GM18909 (cell line): ENCODE data around the gene KBTBD8.

Experiments used
- ATAC-seq: cut with Tn5 transposase; IDR thresholded peaks from one replicate; pipeline ENCODE4 v1.9.1; 2021; ENCODE audit warnings: mild to moderate bottlenecking; ENCODE audit not compliant: unreplicated experiment, poor library complexity

The KBTBD8 gene

GRCh38 chr3:66998113-66998903 is at the start of gene KBTBD8:
KBTBD8 (plus strand) TSS chr3:66998307; CDS start chr3:66998356, 49 bp downstream.
- peak; percentile 96 for ATAC-seq

GRCh38 chr3:66948838-66949237 is 49.3 kb upstream of the KBTBD8 start:
- ATAC-seq, result no peak

DNA sequence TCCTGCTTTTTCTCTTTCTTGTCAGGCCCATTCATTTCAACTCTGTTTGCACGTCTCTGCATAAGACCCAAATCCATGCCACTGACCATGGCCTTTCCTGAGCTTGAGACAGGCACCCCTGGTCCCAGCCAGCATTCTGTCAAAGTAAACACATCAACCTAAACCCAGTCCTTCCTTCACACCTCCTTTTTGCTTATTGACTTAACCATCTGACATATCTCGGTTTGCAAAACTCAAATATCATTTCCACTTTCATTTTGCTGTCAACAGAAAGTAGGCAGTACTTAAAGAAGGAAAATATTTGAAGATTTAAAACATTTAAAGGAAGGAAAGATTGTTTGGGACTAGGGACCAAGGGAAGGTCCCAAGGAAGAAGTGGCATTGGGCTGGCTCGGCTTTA is 48.2 kb upstream of the KBTBD8 start:
- ATAC-seq, result no peak

DNA sequence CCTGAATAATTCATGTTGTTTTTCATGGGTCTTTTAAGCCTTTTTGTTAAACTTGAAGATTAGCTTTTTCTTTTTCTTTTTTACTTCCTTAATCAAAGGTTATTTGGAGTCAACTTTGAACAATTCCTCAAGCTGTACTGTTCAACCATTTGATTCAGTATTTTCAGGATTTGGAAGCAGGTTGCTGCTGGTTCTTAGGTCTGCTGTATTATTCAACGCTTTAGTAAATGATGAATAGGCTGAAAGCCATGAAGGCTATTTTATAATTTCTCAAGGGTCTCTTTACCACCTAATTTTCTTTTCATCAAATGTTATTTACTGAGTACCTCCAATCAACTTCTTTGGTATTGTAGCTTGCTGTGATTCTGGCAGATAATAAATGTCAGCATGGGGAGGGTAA is 45.8 kb upstream of the KBTBD8 start:
- no peak for ATAC-seq

GRCh38 chr3:66953934-66954445 is 44.1 kb upstream of the KBTBD8 start:
- ATAC-seq, result no peak

DNA sequence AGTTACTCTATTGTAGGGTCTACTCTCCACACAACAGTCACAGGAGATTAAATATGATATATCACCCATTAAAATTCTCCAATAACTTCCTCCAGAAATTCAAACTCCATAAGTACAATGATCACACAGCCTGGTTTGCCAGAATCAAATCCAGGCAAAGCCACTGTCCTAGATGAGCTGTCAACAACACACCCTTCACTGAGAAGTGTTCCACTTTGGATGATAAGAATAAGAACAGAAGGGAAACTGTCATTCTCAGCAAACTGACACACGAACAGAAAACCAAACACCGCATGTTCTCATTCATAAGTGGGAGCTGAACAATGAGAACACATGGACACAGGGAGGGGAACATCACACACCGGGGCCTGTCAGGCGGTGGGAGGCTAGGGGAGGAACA is 41.4 kb upstream of the KBTBD8 start:
- ATAC-seq, result no peak

GRCh38 chr3:66957367-66957766 is 40.7 kb upstream of the KBTBD8 start:
- no peak for ATAC-seq

DNA sequence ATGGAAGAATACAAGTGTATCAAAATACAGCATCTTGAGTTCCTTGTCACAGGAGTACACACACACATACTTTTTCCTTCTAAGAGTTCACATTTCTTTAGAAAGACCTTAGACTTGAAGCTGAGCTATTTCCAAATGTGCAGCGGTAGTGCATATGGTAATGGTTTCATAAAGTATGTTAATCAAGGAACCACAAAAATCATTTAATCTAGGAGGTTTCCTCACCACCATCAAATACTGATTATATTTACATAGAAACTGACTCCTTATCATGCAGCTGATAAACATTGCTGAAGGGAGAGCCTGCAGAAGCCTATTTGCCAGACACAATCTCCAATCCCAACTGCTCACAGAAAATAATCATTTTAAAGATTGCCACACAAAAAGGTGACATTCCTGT is 40.0 kb upstream of the KBTBD8 start:
- ATAC-seq, result no peak

DNA sequence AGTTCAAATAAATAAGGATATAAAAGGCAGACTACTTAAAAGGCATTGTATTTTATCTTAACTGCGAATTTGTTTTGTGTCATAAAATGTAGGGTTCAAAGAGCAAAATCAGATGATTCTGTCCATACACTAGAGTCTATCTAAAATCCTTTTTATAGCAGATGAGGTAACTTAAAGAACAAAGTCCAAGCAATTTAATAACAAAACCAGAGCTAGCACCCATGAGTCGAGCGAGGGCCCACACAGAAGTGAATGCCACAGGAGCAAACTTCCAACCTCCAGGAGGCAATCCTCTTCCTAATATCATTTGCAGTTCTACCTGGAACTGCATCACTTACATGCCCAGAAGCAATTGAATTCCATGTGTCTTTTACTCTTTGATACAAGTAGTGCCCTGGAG is 35.4 kb upstream of the KBTBD8 start:
- ATAC-seq, result no peak

DNA sequence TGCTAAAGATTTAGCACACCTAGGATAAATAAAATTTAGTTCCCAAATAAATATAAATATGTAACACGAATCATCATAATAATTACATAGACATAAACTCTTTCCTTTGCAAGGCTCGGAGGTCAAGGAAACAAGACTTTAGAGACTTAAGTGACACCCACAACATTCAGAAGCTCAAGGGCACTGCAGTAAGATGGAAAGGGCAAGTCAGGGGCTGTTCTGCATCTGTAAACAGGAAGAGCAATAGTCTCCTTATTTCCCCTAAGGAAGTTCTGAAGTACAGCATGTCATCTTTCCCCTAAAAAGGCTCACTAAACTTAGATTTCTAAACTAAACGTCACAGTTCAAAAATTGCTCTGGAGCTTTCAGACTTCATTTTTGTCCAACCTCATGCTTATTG is 26.9 kb upstream of the KBTBD8 start:
- ATAC-seq, result no peak

DNA sequence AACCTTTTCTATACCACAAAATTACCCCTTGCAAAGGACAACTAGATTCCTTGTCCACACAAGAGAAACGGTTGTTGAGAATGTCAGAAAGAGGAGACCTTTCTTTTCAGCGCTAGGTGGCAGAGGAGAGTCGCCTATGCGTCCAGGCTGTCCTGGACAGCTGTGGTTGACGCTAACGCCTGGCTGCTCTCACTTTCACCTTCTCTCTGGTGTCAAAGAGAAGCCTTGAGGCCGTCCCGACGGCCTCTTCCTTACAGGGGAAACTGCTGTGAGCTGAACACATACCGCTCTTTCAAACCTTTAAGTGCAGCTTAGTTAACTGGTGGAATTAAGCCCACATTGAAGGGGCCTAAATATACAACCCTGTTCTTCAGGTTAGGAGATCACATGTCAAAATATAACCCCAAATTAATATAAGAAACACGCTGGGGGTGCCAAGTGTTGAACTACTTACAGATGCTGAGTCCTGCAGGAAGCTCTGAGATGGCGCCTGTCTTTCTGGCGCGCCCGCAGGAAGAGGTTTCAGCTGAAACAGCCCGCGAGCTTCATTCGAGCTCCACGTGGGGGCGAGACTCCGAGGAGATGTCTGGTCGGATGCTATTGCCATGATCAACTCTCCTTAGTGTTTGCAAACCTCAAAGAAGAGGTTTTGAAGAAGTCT is 26.1 kb upstream of the KBTBD8 start:
- peak; percentile 100 for ATAC-seq

DNA sequence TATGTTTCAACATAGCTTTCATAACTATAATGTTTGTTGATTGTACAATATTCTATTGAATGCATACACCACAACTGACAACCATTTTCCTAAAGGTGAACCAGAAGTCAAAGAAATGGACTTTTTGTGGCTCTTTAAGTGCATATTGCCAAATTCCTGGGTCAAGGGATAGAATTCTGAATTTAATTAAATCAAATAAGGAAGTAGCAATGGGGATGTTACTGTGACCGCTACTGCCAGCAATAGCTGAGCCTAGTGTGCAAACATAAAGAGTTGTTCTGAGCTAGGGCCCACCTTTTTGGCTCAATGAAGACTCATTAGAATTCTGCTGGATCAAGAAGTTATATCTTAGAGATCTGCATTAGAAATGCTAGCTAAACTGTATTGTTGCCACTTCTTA is 17.3 kb upstream of the KBTBD8 start:
- ATAC-seq, result no peak

DNA sequence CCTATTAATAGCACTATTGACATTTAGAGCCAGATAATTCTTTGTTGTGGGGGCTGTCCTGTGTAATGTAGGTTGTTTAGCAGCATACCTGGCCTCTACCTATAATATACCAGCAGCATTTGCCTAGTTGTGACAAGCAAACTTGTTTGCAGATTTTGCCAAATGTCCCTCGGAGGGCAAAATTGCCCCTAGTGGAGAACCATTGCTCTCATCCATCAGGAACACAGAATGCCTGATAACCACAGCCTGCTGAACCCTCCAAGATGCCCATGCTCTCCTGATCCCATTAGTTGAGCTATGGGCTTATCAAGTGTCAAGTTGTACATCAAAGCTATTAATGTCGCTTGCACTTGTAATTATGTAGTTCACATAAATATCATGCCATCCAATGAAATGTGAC is 15.0 kb upstream of the KBTBD8 start:
- ATAC-seq, result no peak

GRCh38 chr3:66985336-66985920 is 12.7 kb upstream of the KBTBD8 start:
- no peak for ATAC-seq

- ATAC-seq, result no peak
Observed at GRCh38 chr3:66986406-66986805, 11.7 kb upstream of the KBTBD8 start.

DNA sequence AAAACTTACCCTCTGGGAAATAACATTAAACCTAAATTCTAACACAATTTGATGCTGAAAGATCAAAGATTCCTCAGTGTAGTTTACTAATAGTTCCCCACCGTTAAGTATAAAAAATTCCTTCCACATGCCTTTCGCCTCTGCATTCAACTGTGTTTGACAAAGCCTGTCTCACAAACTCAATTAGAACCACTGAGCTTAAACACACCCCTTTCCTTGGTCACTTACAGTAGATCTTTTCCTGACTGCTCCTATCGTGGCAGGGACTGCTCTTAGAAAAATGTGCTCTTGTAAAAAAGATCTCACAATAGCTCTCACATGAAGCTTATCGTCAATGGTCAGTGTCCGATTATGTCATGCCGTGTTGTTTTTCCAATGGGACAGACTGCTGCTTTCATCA is 8.9 kb upstream of the KBTBD8 start:
- no peak for ATAC-seq

- ATAC-seq, result peak; percentile 79
Observed at GRCh38 chr3:66989860-66990696, 8.0 kb upstream of the KBTBD8 start.

DNA sequence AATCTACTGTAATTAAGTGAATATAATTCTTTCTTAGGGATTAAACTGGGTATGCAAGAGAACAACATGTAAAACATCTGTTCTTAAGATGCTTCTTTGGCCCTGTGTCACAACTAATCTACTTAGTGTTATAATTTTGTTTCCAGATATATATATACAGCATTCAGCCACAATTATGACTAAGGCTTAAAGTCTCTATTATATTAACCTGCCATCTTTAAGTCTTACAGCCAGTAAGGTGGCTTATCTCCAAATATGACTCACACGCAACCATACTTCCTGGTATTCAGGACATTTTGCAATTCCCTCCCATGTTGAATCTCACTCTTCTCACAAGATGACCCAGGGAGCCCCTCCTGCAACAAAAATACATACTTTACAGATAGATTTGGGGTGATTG is 6.6 kb upstream of the KBTBD8 start:
- no peak for ATAC-seq

DNA sequence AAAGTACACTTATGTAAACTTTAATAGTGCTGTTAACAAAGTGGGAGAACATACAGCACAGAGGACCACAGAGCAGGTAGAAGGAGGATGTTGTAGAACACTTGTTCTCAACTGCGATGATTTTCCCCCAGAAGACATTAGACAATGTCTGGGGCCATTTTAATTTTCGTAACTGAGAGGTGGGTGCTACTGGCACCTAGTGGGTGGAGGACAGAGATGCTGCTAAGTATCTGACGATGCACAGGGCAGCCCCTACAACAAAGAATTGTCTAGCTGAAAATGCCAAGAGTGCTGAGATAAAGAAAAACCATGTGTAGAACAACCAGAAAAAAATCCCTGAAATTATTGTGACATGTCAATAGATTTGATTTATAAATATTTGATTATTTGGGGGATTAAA is 5.0 kb upstream of the KBTBD8 start:
- no peak for ATAC-seq

GRCh38 chr3:66994588-66994987 is 3.5 kb upstream of the KBTBD8 start:
- no peak for ATAC-seq

DNA sequence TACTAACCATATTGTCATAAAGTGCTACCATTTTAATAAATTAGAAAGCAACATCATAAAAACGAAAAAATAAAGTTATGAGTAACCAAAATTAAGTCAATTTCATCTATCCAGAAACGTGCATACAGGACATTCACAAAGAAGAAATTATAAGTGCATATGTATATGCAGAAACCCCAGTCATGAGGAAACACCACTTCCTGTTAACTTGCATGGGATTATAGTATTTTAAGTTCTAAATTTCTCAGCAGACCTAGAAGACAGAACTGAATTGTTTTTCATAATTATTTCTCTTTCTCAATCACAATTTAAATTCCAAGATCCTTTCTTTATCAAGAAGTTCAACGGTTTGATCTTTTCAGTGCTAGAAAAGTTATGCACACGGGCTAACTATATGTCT is 1.4 kb upstream of the KBTBD8 start:
- no peak for ATAC-seq
